Kidney (tissue), 14 donors: ENCODE results near the gene FER. TPM values are rescaled to one million over a fixed set of nuclear protein-coding genes. Genes with fewer than 3 reads are reported as not detected.

Source experiments
- DNase-seq, 5 donors: peaks; one replicate each; pipeline ENCODE4 v3.0.0-alpha.2; 2013 to 2020
- FAIRE-seq: peaks from 2 replicates; lab custom pipeline; 2012; peaks lifted over from hg19 to GRCh38; lab: Jason Lieb, UNC
- H3K27ac ChIP-seq, 2 donors: one replicate each; pipeline ENCODE4 v1.7.0; 2013; ENCODE audit warnings: low read depth in 2 of 2, low read length in 2 of 2, inconsistent platforms in 1 of 2
- H3K27me3 ChIP-seq: one replicate; pipeline ENCODE4 v1.7.1; 2013; ENCODE audit warnings: low read length, inconsistent platforms; ENCODE audit not compliant: control insufficient read depth, insufficient read depth
- H3K36me3 ChIP-seq, 3 donors: one replicate each; pipeline versions ENCODE4 v1.7.0 to v1.7.1; 2013; ENCODE audit warnings: low read length in 3 of 3, control low read depth in 1 of 3, inconsistent platforms in 1 of 3; ENCODE audit not compliant: insufficient read depth in 3 of 3, control insufficient read depth in 2 of 3
- H3K4me1 ChIP-seq, 3 donors: one replicate each; pipeline versions ENCODE4 v1.7.0 to v1.7.1; 2013; ENCODE audit warnings: low read length in 3 of 3, inconsistent platforms in 1 of 3, low read depth in 1 of 3; ENCODE audit not compliant: control insufficient read depth in 2 of 3, insufficient read depth in 2 of 3
- H3K4me3 ChIP-seq, 3 donors: one replicate each; pipeline versions ENCODE4 v1.7.0 to v1.8.1; 2013; ENCODE audit warnings: low read length in 3 of 3, control low read depth in 1 of 3, inconsistent platforms in 1 of 3
- H3K9ac ChIP-seq, 3 donors: one replicate each; pipeline versions ENCODE4 v1.7.0 to v1.7.1; 2013; ENCODE audit warnings: low read length in 3 of 3, control low read depth in 1 of 3, inconsistent platforms in 1 of 3
- H3K9me3 ChIP-seq, 3 donors: one replicate each; pipeline versions ENCODE4 v1.7.0 to v1.7.1; 2013; ENCODE audit warnings: low read length in 3 of 3, control low read depth in 1 of 3, inconsistent platforms in 1 of 3; ENCODE audit not compliant: control insufficient read depth in 2 of 3, insufficient read depth in 1 of 3
- CTCF ChIP-seq: IDR thresholded peaks from 3 replicates; pipeline ENCODE4 v1.5.1; 2012; ENCODE audit warnings: mild to moderate bottlenecking, moderate library complexity, borderline replicate concordance; ENCODE audit not compliant: insufficient read depth; ENCODE audit errors: extremely low read depth
- intact Hi-C: fragments of 100-400 bp; cut with DNase I; formaldehyde crosslinking; loops from one replicate; pipeline ENCODE4 v1.11.1; 2022
- polyA plus RNA-seq: library from polyadenylated mRNA; stranded (reverse); fragments of 350-450 nt; fragmentation: Illumina TruSeq; extraction: RNeasy Lipid Tissue Mini Kit (QIAGEN cat#74804); gene quantifications from one replicate; pipeline ENCODE4 v1.2.3, GENCODE V29; 2014; ENCODE audit warnings: low read depth, low replicate concordance; ENCODE audit not compliant: insufficient read depth
- total RNA-seq: library from RNA; stranded (reverse); fragmentation: NEBNext Ultra II Directional; extraction: Animal tissue kit (Norgen Biotek cat#: 25700); gene quantifications from one replicate; pipeline ENCODE4 v1.2.1, GENCODE V29; 2021
- donor health status: control.
- donor health status: control.
- donor health status: control.
- donor health status: control.
- donor health status: control.
- donor health status: DM: yes; HTN: yes; CAD: no.
- donor health status: Normal renal cell carcinoma (clear cell type).

Gene FER
- total and polyA plus RNA-seq, 2 donors from 2014 or later: 2.1 to 38.2 TPM

- no peaks in the 10 kb centered on the region for H3K9me3 ChIP-seq
Observed at GRCh38 chr5:108753331-108753730, 5.6 kb downstream of the FER start.

GRCh38 chr5:108753877-108754276 lies 6.2 kb downstream of the FER start:
- Histone ChIP-seq H3K9ac (no peak overlapping the region), H3K27ac (no peak overlapping the region), H3K27me3 (no peaks in the 10 kb centered on the region), H3K4me3 (no peak overlapping the region), H3K36me3 (no peaks in the 10 kb centered on the region), H3K9me3 (no peaks in the 10 kb centered on the region), H3K4me1 (no peaks in the 10 kb centered on the region)
- DNase-seq (no peak), FAIRE-seq (no peak)
- intact Hi-C loops: no loop called here
- TF ChIP-seq CTCF: no peak

More at GRCh38 chr5:108753331-108753730, 5.6 kb downstream of the FER start:
- DNase-seq (no peak), FAIRE-seq (no peak)
- Histone ChIP-seq H3K27ac (no peak overlapping the region), H3K4me3 (no peak overlapping the region), H3K9ac (no peak overlapping the region), H3K4me1 (no peaks in the 10 kb centered on the region), H3K36me3 (no peaks in the 10 kb centered on the region), H3K27me3 (no peaks in the 10 kb centered on the region)
- no peak for TF ChIP-seq CTCF
- intact Hi-C loops: no loop called here

GRCh38 chr5:108760512-108760911 lies 12.8 kb downstream of the FER start:
- Histone ChIP-seq H3K9ac (no peak overlapping the region), H3K27me3 (no peaks in the 10 kb centered on the region), H3K9me3 (no peaks in the 10 kb centered on the region), H3K4me1 (peaks cover 0 to 4% (median 2%) of the 10 kb centered on the region in 3 donors), H3K4me3 (no peak overlapping the region), H3K27ac (no peak overlapping the region), H3K36me3 (no peaks in the 10 kb centered on the region)
- FAIRE-seq (no peak), DNase-seq (no peak)
- TF ChIP-seq CTCF: no peak
- intact Hi-C loops: no loop called here

- H3K27ac ChIP-seq: no peak overlapping the region
- no peak for TF ChIP-seq CTCF
- no peaks in the 10 kb centered on the region for H3K9me3 ChIP-seq
- DNase-seq (no peak), FAIRE-seq (no peak)
- H3K27me3 ChIP-seq: no peaks in the 10 kb centered on the region
- H3K4me1 ChIP-seq: peaks cover 0 to 4% (median 2%) of the 10 kb centered on the region in 3 donors
- no peak overlapping the region for H3K9ac ChIP-seq
- H3K36me3 ChIP-seq: no peaks in the 10 kb centered on the region
- intact Hi-C loops: no loop called here
- H3K4me3 ChIP-seq: no peak overlapping the region
Observed at GRCh38 chr5:108762660-108763059, 15.0 kb downstream of the FER start.
